ENCODE measurements around the gene ZBTB7C. TPM values are rescaled to one million over a fixed set of nuclear protein-coding genes. Genes with fewer than 3 reads are reported as not detected.
A peak's percentile ranks its signal among the peaks of the same experiment; 100 is the strongest.

ZBTB7C gene
- total RNA-seq, 1 donor from 2014 or later, result 1.4 TPM

GRCh38 chr18:48354746-48355260 is 54.4 kb downstream of the ZBTB7C start:
- Mint-ChIP-seq H3K4me1 (ENCODE audit: low read depth) (peaks cover 6% of the 10 kb centered on the region), H3K27ac (ENCODE audit: unreplicated experiment) (no peak overlapping the region), H3K27me3 (ENCODE audit: low read depth) (peaks cover 24% of the 10 kb centered on the region), H3K9me3 (ENCODE audit: low read depth) (no peaks in the 10 kb centered on the region), H3K4me3 (ENCODE audit: unreplicated experiment) (no peak overlapping the region), H3K36me3 (ENCODE audit: low read depth) (no peaks in the 10 kb centered on the region)
- no peak for DNase-seq (ENCODE audit: low spot score)
- no peak for TF ChIP-seq CTCF (IDR thresholded peaks at IDR 0.05)

GRCh38 chr18:48352051-48352755 is 57.0 kb downstream of the ZBTB7C start:
- H3K27me3 Mint-ChIP-seq (ENCODE audit: low read depth), result peaks cover 24% of the 10 kb centered on the region
- no peak for TF ChIP-seq CTCF (IDR thresholded peaks at IDR 0.05)
- no peak overlapping the region for H3K4me3 Mint-ChIP-seq (ENCODE audit: unreplicated experiment)
- H3K36me3 Mint-ChIP-seq (ENCODE audit: low read depth), result no peaks in the 10 kb centered on the region
- no peaks in the 10 kb centered on the region for H3K9me3 Mint-ChIP-seq (ENCODE audit: low read depth)
- DNase-seq (ENCODE audit: low spot score), result peak; percentile 50
- H3K27ac Mint-ChIP-seq (ENCODE audit: unreplicated experiment), result no peak overlapping the region
- H3K4me1 Mint-ChIP-seq (ENCODE audit: low read depth), result peaks cover 6% of the 10 kb centered on the region

GRCh38 chr18:48351216-48352050 is 57.8 kb downstream of the ZBTB7C start:
- TF ChIP-seq CTCF (IDR thresholded peaks at IDR 0.05), result no peak
- H3K4me3 Mint-ChIP-seq (ENCODE audit: unreplicated experiment), result no peak overlapping the region
- no peak for DNase-seq (ENCODE audit: low spot score)
- H3K9me3 Mint-ChIP-seq (ENCODE audit: low read depth), result no peaks in the 10 kb centered on the region
- H3K27me3 Mint-ChIP-seq (ENCODE audit: low read depth), result peaks cover 22% of the 10 kb centered on the region
- no peak overlapping the region for H3K27ac Mint-ChIP-seq (ENCODE audit: unreplicated experiment)
- H3K36me3 Mint-ChIP-seq (ENCODE audit: low read depth), result no peaks in the 10 kb centered on the region
- H3K4me1 Mint-ChIP-seq (ENCODE audit: low read depth), result no peaks in the 10 kb centered on the region

GRCh38 chr18:48348739-48349138 is 60.4 kb downstream of the ZBTB7C start:
- Mint-ChIP-seq H3K4me1 (ENCODE audit: low read depth) (no peaks in the 10 kb centered on the region), H3K4me3 (ENCODE audit: unreplicated experiment) (no peak overlapping the region), H3K27me3 (ENCODE audit: low read depth) (peaks cover 12% of the 10 kb centered on the region), H3K27ac (ENCODE audit: unreplicated experiment) (no peak overlapping the region), H3K36me3 (ENCODE audit: low read depth) (no peaks in the 10 kb centered on the region), H3K9me3 (ENCODE audit: low read depth) (no peaks in the 10 kb centered on the region)
- no peak for DNase-seq (ENCODE audit: low spot score)
- no peak for TF ChIP-seq CTCF (IDR thresholded peaks at IDR 0.05)

GRCh38 chr18:48347756-48348326 is 61.3 kb downstream of the ZBTB7C start:
- Mint-ChIP-seq H3K4me3 (ENCODE audit: unreplicated experiment) (no peak overlapping the region), H3K27me3 (ENCODE audit: low read depth) (peaks cover 8% of the 10 kb centered on the region), H3K36me3 (ENCODE audit: low read depth) (no peaks in the 10 kb centered on the region), H3K9me3 (ENCODE audit: low read depth) (no peaks in the 10 kb centered on the region), H3K4me1 (ENCODE audit: low read depth) (peaks cover 7% of the 10 kb centered on the region), H3K27ac (ENCODE audit: unreplicated experiment) (no peak overlapping the region)
- DNase-seq (ENCODE audit: low spot score), result peak; percentile 50
- no peak for TF ChIP-seq CTCF (IDR thresholded peaks at IDR 0.05)

Data from chondrocyte (in vitro differentiated cells).